HepG2 (cell line): Measurements from ENCODE around the gene POLR3GL. TPM values are rescaled to one million over a fixed set of nuclear protein-coding genes. Genes with fewer than 3 reads are reported as not detected.

Experiments
- ARNT2 ChIP-seq: sonication (generic); formaldehyde crosslinking; IDR thresholded peaks from 2 replicates; pipeline ENCODE4 v1.8.0; 2022; ENCODE audit warnings: mild to moderate bottlenecking, low read depth, missing genetic modification reagents, moderate library complexity
- ATRX ChIP-seq: sonication (generic); formaldehyde crosslinking; IDR thresholded peaks from 2 replicates; pipeline ENCODE4 v1.4.0; 2020; ENCODE audit warnings: missing genetic modification reagents, borderline replicate concordance
- CBFB ChIP-seq: sonication (generic); formaldehyde crosslinking; IDR thresholded peaks from 2 replicates; pipeline ENCODE4 v1.4.0; 2020; ENCODE audit warnings: missing genetic modification reagents
- DMAP1 ChIP-seq: IDR thresholded peaks from 2 replicates; pipeline ENCODE4 v1.6.1; 2016
- HNF4G ChIP-seq, 2 experiments: sonication (generic) in 1 of 2; formaldehyde crosslinking in 1 of 2; IDR thresholded peaks; 2 replicates each; pipeline versions ENCODE4 v1.4.0 to v1.6.1; 2011 to 2020; ENCODE audit warnings: borderline replicate concordance in 2 of 2, low read depth in 2 of 2, mild to moderate bottlenecking in 2 of 2, low read length in 1 of 2, missing genetic modification reagents in 1 of 2, moderate library complexity in 1 of 2
- JUN ChIP-seq: sonication (generic); formaldehyde crosslinking; IDR thresholded peaks from 2 replicates; pipeline ENCODE4 v1.4.0; 2020; ENCODE audit warnings: mild to moderate bottlenecking, missing genetic modification reagents
- KDM5A ChIP-seq: fragments of 200-600 bp; sonication (generic); IDR thresholded peaks from 2 replicates; pipeline ENCODE4 v1.7.0; 2018; ENCODE audit warnings: antibody characterized with exemption, mild to moderate bottlenecking, low read length, borderline replicate concordance
- MED8 ChIP-seq: sonication (generic); formaldehyde crosslinking; IDR thresholded peaks from 2 replicates; pipeline ENCODE4 v1.8.1; 2023; ENCODE audit warnings: mild to moderate bottlenecking, missing genetic modification reagents; ENCODE audit not compliant: insufficient replicate concordance
- NR2F6 ChIP-seq, 2 experiments: IDR thresholded peaks; 2 replicates each; pipeline ENCODE4 v1.6.1; 2016; ENCODE audit warnings: antibody characterized with exemption in 1 of 2, mild to moderate bottlenecking in 1 of 2
- RNF2 ChIP-seq: fragments of 450-650 bp; conservative IDR thresholded peaks from 2 replicates; pipeline ENCODE4 v1.6.1; 2016; ENCODE audit warnings: low read depth
- SIN3A ChIP-seq: IDR thresholded peaks from 2 replicates; pipeline ENCODE4 v1.6.1; 2011; ENCODE audit warnings: low read depth, mild to moderate bottlenecking, control low read depth, low read length, borderline replicate concordance
- ZBTB42 ChIP-seq: sonication (generic); formaldehyde crosslinking; IDR thresholded peaks from 2 replicates; pipeline ENCODE4 v1.5.0; 2020; ENCODE audit warnings: mild to moderate bottlenecking, missing genetic modification reagents
- ZNF20 ChIP-seq: sonication (generic); formaldehyde crosslinking; IDR thresholded peaks from 2 replicates; pipeline ENCODE4 v1.4.0; 2020; ENCODE audit warnings: mild to moderate bottlenecking, moderate library complexity, missing genetic modification reagents
- ZNF274 ChIP-seq: sonication (generic); formaldehyde crosslinking; IDR thresholded peaks from 2 replicates; pipeline ENCODE4 v1.5.1; 2020; ENCODE audit warnings: mild to moderate bottlenecking, missing genetic modification reagents
- ZNF451 ChIP-seq: sonication (generic); formaldehyde crosslinking; IDR thresholded peaks from 2 replicates; pipeline ENCODE4 v1.5.0; 2020; ENCODE audit warnings: mild to moderate bottlenecking, missing genetic modification reagents
- ZNF773 ChIP-seq: sonication (generic); formaldehyde crosslinking; IDR thresholded peaks from 2 replicates; pipeline ENCODE4 v1.4.0; 2020; ENCODE audit warnings: missing genetic modification reagents, borderline replicate concordance
- polyA plus RNA-seq, 8 experiments: library from polyadenylated mRNA; depleted of rRNA in 3 of 8; stranded (reverse) in 7 of 8; unstranded in 1 of 8; fragments of >200 nt; fragmentation: Illumina TruSeq in 4 of 8; extraction: Trizol in 4 of 8; gene quantifications; 2 replicates each; pipeline versions ENCODE4 v1.2.1 to v1.2.3, GENCODE V29; 2011 to 2016; ENCODE audit warnings: low read depth in 4 of 8, missing spikeins in 1 of 8, mixed read lengths in 1 of 8; ENCODE audit not compliant: insufficient read depth in 1 of 8
- total RNA-seq, 5 experiments: library from RNA; depleted of rRNA; stranded (reverse); fragments of >200 nt; fragmentation: Illumina TruSeq; extraction: Trizol; gene quantifications; 2 replicates each; pipeline ENCODE4 v1.2.3, GENCODE V29; 2016; ENCODE audit warnings: low read depth in 1 of 5
- TF ChIP-seq, protein P1 (sequence below): sonication (generic); formaldehyde crosslinking; IDR thresholded peaks from 2 replicates; pipeline ENCODE4 v1.5.1; 2020; ENCODE audit warnings: missing genetic modification reagents, mild to moderate bottlenecking, borderline replicate concordance
- TF ChIP-seq, protein P2 (sequence below): sonication (generic); formaldehyde crosslinking; IDR thresholded peaks from 2 replicates; pipeline ENCODE4 v1.4.0; 2020; ENCODE audit warnings: missing genetic modification reagents
- TF ChIP-seq, protein P3 (sequence below): sonication (generic); formaldehyde crosslinking; IDR thresholded peaks from 2 replicates; pipeline ENCODE4 v1.8.1; 2023; ENCODE audit warnings: mild to moderate bottlenecking, inconsistent platforms, moderate library complexity, missing genetic modification reagents, borderline replicate concordance
- TF ChIP-seq, protein P4 (sequence below): sonication (generic); formaldehyde crosslinking; IDR thresholded peaks from 2 replicates; pipeline ENCODE4 v1.8.0; 2022; ENCODE audit warnings: mild to moderate bottlenecking, missing genetic modification reagents, moderate library complexity

Gene POLR3GL
- total and polyA plus RNA-seq, 2 of the 13 experiments (the other 11 are each of a cell fraction or from before 2014, with no cell fraction given): 11.5 to 12.4 TPM

DNA sequence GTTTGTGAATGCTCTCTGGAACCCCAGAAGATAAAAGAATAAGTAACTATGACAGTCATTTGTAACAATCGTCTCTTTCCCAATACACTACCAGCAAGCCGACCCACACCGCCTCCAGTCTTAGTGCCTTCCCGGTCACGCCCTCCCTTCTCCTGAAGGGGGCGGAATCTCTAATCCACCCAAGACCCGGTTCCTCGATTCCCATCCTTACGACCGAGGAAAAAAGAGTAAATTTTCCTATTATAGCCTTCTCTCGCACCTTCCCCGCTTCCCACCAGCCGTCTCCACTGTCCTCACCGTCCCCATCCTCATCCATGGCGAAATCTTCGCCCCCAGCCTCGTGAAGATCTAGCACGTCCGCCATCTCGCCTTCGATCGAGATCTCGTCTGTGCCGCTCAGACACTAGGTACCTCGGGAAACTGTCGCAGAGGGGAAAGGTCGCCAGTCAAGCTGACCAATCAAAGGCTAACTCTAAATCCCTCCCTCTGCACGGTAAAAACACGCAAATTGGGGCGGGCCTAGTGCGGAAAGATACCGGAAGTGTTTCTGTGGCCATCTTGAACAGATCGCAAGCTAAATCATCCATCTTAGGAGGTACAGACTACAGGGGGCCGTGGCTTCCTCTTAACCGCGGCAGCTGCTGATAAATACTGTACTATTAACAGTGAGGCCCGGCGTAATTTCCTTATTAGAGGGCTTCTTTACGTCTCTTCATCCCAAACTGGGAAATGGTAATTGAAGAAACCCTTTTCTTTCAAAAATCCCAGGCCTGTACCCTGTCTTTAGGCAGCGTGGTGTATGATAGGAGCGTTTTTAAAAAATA lies 37.2 kb upstream of the POLR3GL start, which contains the start of gene RBM8A (continued):
- peak; percentile 60 for TF ChIP-seq NR2F6 (IDR thresholded peaks at IDR 0.05)
- peak; percentile 85 for TF ChIP-seq NR2F6 (CRISPR knock-in tag; IDR thresholded peaks at IDR 0.05)
- TF ChIP-seq MED8 (CRISPR knock-in tag): peak; percentile 80
- TF ChIP-seq, protein P1, sequence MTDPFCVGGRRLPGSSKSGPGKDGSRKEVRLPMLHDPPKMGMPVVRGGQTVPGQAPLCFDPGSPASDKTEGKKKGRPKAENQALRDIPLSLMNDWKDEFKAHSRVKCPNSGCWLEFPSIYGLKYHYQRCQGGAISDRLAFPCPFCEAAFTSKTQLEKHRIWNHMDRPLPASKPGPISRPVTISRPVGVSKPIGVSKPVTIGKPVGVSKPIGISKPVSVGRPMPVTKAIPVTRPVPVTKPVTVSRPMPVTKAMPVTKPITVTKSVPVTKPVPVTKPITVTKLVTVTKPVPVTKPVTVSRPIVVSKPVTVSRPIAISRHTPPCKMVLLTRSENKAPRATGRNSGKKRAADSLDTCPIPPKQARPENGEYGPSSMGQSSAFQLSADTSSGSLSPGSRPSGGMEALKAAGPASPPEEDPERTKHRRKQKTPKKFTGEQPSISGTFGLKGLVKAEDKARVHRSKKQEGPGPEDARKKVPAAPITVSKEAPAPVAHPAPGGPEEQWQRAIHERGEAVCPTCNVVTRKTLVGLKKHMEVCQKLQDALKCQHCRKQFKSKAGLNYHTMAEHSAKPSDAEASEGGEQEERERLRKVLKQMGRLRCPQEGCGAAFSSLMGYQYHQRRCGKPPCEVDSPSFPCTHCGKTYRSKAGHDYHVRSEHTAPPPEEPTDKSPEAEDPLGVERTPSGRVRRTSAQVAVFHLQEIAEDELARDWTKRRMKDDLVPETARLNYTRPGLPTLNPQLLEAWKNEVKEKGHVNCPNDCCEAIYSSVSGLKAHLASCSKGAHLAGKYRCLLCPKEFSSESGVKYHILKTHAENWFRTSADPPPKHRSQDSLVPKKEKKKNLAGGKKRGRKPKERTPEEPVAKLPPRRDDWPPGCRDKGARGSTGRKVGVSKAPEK: no peak
- TF ChIP-seq CBFB (CRISPR knock-in tag): peak; percentile 44; the same call in 1 of the 2 replicates
- no peak for TF ChIP-seq ZNF451
- TF ChIP-seq, protein P2, sequence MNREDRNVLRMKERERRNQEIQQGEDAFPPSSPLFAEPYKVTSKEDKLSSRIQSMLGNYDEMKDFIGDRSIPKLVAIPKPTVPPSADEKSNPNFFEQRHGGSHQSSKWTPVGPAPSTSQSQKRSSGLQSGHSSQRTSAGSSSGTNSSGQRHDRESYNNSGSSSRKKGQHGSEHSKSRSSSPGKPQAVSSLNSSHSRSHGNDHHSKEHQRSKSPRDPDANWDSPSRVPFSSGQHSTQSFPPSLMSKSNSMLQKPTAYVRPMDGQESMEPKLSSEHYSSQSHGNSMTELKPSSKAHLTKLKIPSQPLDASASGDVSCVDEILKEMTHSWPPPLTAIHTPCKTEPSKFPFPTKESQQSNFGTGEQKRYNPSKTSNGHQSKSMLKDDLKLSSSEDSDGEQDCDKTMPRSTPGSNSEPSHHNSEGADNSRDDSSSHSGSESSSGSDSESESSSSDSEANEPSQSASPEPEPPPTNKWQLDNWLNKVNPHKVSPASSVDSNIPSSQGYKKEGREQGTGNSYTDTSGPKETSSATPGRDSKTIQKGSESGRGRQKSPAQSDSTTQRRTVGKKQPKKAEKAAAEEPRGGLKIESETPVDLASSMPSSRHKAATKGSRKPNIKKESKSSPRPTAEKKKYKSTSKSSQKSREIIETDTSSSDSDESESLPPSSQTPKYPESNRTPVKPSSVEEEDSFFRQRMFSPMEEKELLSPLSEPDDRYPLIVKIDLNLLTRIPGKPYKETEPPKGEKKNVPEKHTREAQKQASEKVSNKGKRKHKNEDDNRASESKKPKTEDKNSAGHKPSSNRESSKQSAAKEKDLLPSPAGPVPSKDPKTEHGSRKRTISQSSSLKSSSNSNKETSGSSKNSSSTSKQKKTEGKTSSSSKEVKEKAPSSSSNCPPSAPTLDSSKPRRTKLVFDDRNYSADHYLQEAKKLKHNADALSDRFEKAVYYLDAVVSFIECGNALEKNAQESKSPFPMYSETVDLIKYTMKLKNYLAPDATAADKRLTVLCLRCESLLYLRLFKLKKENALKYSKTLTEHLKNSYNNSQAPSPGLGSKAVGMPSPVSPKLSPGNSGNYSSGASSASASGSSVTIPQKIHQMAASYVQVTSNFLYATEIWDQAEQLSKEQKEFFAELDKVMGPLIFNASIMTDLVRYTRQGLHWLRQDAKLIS: no peak
- TF ChIP-seq ZNF20 (CRISPR knock-in tag): no peak
- TF ChIP-seq, protein P3, sequence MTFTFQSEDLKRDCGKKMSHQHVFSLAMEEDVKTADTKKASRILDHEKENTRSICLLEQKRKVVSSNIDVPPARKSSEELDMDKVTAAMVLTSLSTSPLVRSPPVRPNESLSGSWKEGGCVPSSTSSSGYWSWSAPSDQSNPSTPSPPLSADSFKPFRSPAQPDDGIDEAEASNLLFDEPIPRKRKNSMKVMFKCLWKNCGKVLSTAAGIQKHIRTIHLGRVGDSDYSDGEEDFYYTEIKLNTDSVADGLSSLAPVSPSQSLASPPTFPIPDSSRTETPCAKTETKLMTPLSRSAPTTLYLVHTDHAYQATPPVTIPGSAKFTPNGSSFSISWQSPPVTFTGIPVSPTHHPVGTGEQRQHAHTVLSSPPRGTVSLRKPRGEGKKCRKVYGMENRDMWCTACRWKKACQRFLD (CRISPR knock-in tag): no peak; the same call in 1 of the 2 replicates
- TF ChIP-seq RNF2: peak; percentile 58; the same call in 1 of the 2 replicates
- no peak for TF ChIP-seq ATRX (CRISPR knock-in tag)
- TF ChIP-seq ARNT2 (CRISPR knock-in tag): peak; percentile 68; the same call in 1 of the 2 replicates
- peak; percentile 77; the same call in 1 of the 2 replicates for TF ChIP-seq ZNF274 (CRISPR knock-in tag)
- no peak for TF ChIP-seq ZNF773
- TF ChIP-seq DMAP1 (CRISPR knock-in tag): peak; percentile 88
- peak; percentile 94 for TF ChIP-seq KDM5A
- TF ChIP-seq JUN (CRISPR knock-in tag): peak; percentile 15; the same call in 1 of the 2 replicates
- TF ChIP-seq SIN3A: peak; percentile 41; the same call in 1 of the 2 replicates
- TF ChIP-seq HNF4G (IDR thresholded peaks at IDR 0.05; ENCODE audit: borderline replicate concordance, low read depth, low read length): no peak
- TF ChIP-seq HNF4G (CRISPR knock-in tag; IDR thresholded peaks at IDR 0.05; ENCODE audit: borderline replicate concordance, low read depth): peak; percentile 69; the same call in 1 of the 2 replicates
- TF ChIP-seq, protein P4, sequence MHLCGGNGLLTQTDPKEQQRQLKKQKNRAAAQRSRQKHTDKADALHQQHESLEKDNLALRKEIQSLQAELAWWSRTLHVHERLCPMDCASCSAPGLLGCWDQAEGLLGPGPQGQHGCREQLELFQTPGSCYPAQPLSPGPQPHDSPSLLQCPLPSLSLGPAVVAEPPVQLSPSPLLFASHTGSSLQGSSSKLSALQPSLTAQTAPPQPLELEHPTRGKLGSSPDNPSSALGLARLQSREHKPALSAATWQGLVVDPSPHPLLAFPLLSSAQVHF (CRISPR knock-in tag): no peak
- TF ChIP-seq ZBTB42 (CRISPR knock-in tag): 0 out of 2 replicates have a peak, but pooled peaks have one; percentile 15
